HG02852 (cell line): ENCODE results near the gene LRRFIP1.
"Not testable (repeated sequence)": the region's sequence is repeated elsewhere in the genome, so short reads cannot be mapped to it uniquely, and the experiment has no call there.

Experiments
- ATAC-seq: cut with Tn5 transposase; IDR thresholded peaks from one replicate; pipeline ENCODE4 v1.9.1; 2021; ENCODE audit warnings: mild to moderate bottlenecking, moderate library complexity; ENCODE audit not compliant: unreplicated experiment

The LRRFIP1 gene

DNA sequence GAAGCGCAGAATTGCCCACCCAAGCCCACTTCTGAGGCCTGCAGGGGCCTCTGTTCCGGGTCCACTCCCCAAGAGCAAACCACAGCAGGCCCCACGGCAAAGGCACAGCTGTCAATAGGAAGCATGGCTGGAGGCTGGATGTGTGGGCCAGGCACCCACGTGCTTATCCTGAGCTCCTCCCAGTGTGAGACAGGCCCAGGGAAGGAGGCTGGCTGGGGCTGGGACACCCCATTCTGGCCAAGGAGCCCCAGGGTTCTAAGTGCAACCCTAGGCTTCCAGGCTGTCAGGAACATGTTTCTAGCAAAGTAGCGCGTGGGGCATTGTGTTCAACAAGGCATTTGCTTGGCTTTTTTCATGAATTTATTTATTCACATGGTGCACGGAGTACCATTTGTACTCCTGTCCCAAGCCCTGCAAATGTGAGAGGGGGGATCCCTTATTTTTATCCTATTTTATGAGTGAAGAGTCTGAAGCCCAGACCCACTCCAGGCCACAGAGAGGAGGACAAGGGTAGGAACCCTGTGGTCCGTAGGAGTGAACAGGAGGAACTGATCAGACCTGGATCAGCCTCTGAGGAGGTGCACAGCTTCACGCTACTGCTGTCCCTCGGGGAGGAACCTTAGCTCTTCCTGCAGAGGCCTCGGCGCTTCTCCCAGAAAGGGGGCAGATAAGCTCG, 30.7 kb upstream of the LRRFIP1 start:
- ATAC-seq: no peak

DNA sequence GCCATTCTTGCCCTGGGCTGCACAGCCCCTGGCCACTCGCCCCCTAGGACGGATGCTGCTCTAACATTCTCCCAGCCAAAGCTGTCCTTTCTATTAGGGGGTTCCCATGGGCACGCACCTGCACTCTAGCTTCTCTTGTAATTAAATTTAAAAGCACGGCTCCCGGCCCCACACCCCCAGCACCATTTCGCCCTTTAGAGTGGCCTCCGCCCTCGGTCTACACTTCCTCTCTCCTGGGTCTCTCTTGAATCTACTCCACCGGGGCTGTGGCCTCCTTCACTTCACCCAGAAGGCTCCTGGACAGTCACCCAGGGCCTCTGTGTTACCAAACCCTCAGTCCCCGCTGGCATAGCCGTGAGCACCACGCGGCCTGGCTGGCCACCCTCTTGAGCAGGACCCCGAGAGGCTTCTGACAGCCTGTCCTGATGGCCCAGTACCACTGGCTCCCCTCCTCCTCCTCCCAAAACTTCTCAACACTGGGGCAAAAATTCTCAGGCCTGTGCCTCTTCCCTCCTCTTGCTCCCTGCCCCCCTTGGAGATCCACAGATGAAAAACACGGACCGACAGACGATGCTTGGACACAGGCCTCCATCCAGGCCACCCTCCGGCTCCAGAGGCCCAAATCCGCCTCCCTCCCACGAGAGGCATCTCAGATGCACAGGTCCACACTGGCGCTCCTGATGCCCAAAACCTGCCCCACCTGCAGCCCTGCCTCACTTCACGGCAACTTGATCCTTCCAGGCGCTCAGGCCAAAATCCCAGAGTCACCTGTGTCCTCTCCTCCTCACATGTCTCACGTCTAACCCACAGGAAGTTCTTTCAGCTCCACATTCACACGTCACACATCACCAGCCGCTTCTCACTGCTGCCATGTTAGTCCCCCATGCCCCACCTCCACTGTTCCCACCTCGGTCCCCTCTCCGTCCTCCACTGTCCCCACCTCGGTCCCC, 29.9 kb upstream of the LRRFIP1 start:
- no peak for ATAC-seq

DNA sequence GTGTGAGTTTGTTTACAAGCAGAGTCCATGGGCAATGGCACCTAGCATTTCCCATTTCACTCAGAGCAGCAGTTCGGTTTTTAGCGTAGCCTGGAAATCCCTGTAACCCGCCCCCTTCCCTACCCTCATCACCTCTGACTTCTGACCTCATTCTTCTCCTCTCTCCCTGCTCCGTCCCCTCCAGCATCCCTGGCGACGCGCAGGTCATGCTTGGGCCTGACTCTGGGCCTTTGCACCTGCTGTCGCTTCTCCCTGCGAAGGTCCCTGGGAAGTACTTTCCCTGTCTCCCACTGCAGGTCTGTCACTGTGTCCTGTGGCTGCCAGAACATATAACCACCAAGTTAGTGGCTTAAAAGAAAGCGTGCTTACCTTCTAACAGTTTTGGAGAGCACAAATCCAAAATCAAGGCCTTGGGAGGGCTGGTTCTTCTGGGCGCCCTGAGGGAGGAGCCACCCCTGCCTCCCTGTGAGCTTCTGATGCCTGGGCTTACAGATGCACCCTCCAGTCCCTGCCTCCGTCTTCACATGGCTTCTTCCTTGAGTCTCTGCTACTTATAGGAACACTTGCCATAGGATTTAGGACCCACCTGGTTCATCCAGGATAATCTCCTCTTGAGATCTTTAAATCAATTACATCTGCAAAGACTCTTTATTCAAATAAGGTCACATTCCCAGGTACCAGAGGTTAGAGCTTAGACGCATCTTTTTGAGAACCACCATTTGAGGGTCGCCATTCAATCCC, 28.7 kb upstream of the LRRFIP1 start:
- ATAC-seq: no peak

DNA sequence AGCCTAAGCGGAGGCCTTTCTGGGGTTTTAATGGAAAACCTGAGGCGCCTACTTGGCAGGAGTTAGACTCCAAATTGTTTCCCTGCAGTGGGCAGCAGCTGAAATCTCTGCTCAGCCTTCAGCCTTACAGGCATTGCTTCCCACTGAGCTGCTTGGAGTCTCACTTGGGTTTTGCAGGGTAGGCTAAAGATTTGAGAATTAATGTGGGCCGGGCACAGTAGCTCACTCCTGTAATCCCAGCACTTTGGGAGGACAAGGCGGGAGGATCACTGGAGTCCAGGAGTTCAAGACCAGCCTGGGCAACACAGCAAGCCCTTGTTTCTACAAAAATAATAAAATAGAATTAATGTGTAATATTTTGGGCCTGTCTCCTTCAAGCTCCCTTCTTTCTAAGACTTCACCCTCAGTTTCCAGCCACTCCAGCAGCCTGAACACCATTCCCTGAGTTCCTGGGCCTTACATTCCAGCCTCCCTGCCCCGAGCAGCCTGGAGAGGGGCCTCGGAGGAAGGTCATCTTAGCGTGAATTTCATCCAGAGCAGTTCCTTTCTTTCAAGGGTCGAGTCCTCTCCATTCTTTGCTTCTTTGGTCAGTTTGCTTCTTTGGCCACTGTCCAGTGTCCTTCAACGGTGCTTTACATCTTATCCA, 27.8 kb upstream of the LRRFIP1 start:
- ATAC-seq: no peak

DNA sequence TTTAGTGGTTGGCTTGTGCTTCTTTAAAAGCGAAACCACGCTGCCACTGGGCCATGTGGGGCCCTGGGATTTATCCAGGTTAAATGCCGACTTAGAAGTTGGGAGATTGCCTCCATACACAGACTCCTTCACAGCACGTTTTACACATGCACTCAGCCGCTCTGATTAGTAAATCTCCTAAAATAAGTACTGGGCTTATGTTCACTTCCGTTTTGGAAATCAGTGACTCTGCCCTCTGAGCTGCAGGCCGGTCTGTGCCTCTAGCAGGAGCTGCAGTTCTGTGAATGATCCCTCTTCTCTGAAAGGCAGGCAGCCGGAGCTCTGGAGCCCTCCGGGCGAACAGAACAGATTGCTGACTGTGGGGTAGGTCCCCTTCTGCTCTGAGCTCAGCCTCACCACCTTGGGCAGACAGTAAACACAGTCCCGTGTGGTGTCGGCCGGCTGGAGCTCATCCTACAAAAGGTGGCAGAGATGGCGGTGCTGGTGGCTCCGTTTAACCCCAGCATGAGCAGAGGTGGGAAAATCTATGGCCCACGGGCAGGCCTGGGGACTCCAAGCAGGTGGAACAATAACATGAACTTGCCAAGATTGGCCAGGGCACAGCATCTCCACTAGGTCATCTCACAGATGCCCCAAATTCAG, 27.1 kb upstream of the LRRFIP1 start:
- ATAC-seq: no peak

DNA sequence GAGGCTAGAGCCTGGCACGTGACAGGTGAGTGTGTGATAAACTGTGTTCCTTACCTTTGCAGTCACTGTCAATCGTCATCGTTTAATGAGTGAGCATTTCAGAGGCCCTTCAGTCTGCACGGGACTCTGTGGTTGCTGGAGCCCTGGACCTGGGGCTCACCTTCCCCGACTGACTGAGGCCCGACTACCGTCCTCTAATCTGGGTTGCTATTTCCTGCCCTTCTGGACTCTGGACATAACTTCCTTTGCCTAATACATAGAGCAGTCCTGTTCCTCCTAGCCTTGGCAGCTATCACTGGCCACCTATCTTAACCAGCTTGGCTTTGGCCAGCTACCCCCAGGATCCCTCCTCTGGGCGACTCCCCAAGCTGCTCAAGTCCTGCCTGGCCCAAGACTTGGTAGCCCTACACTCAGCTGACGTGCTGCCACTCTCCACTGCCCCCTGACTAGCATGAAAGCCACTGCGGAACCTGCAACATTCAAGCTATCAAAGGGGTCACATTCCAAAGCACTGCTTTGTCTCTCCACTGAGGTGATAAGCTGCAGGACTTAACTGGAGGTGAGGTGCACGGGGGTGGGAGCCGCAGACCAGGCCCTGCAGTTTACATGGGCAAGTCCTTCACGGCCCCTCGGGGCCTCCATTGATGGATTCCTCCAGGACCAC, 25.8 kb upstream of the LRRFIP1 start:
- ATAC-seq: no peak

DNA sequence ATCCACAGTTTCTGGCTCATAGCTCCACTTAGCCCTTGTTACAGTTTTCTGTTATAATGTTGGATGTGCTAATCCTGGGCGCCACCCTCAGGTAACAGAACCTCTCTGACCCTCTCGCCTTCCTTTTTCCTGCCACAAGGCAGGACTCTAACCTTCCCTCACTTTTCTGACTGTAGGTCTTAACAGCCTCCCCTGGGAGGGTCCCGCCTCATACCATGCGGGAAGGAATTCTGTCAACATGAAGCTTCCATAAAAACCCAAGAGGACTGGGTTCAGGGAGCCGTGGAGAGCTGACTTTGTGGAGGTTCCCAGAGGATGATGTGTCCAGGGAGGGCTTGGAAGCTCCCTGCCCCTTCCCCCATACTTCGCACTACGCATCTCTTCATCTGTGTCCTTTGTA, 25.0 kb upstream of the LRRFIP1 start:
- ATAC-seq: no peak

DNA sequence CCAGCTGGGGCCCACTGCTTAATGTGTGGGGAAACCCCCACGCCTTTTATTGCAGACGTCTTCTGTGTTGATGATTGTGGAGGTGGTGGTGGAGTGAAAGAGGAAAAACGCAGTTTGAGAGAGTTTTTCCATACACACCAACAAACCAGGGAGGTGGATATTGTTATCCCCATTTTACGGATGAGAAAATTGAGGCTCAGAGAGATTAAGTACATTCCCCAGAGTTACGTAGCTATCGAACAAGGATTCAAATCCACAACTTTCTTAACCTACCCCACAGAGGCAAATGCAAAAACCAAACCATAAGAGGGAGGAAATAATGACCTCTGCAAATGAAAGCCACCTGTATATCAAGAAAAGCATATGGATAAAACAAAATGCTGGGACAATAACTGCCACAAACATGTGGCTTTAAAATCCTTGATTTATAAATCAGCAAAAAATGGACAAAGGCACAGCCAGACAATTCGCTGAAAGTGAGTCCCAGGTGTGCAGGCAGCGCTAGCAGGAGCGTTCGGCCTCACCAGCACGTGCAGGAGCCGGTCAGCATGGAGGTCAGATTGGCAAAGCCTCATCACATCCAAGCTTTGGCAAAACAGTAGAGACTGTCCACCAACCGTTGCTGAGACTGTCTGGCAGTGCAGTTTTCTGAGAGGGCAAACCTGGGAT, 24.2 kb upstream of the LRRFIP1 start:
- no peak for ATAC-seq

DNA sequence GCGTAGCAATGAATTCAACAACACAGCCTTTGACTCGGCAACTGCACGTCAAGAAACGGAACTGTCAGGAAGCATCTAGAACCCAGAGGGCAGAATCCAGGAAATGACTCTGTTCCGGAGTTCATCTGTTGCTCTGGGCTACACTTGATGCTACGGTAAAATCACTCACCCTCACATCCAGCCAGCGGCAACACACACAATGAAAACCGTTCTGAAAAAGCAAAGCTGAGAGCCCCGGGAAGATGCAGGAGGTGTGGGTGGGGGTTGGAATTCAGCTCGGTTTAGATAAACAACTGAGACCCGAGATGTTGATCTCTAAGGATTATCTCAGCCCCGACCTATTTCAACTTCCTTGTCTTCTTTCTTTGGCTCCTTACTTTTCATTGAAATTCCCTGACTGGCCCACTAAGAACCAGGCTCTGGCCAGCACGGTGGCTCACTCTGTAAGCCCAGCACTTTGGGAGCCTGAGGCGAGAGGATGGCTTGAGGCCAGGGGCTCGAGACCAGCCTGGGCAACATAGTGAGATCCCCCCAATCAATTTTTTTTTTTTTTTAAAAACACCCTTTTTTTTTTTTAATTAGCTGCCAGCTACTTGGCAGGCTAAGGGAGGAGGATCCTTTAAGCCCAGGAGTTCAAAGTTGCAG, 23.5 kb upstream of the LRRFIP1 start:
- ATAC-seq: no peak

DNA sequence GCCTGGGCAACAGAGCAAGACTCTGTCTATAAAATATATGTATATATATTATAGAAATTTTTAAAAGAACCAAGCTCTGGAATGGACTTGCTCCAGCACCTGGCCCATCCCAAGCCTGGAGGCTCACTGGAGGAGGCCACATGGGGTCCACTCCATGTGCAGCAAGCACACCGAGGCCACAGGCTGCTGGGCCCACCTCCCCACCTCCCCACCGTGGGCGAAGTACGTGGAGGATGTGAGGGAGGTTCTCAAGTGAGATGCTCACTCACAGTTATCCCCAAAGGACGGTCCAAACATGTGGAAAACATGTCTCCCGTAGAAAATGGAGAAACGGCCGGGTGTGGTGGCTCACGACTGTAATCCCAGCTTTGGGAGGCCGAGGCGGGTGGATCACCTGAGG, 23.0 kb upstream of the LRRFIP1 start:
- ATAC-seq: no peak

DNA sequence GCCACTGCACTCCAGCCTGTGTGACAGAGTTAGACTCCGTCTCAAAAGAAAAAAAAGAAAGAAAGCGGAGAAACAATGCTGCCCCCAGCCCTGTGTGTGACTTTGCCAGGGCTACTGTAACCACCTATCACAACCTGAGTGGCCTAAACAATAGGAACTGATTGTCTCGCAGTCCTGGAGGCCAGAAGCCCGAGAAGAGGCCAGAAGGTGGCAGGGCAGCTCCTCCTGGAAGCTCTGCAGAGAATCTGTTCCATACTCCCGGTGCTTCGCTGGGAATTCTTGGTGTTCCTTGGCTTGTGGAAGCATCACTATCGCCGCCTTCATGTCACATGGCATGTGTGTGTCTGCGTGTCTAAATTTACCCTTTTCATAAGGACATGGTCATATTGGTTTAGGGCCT, 22.4 kb upstream of the LRRFIP1 start:
- ATAC-seq: no peak

DNA sequence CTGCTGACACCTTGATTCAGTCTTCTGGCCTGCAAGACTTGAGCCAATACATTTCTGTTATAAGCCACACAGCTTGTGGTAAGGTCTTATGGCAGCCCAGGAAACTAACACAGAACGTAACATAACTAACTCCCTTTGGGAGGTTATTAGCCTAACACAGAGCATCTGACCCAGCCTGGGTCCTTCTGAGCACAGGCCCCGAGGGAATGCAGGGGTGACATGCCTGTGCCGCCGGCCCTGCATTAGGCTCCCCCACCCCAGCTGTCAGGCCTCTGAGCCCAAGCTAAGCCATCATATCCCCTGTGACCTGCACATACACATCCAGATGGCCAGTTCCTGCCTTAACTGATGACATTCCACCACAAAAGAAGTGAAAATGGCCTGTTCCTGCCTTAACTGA, 20.9 kb upstream of the LRRFIP1 start:
- not testable (repeated sequence) for ATAC-seq

DNA sequence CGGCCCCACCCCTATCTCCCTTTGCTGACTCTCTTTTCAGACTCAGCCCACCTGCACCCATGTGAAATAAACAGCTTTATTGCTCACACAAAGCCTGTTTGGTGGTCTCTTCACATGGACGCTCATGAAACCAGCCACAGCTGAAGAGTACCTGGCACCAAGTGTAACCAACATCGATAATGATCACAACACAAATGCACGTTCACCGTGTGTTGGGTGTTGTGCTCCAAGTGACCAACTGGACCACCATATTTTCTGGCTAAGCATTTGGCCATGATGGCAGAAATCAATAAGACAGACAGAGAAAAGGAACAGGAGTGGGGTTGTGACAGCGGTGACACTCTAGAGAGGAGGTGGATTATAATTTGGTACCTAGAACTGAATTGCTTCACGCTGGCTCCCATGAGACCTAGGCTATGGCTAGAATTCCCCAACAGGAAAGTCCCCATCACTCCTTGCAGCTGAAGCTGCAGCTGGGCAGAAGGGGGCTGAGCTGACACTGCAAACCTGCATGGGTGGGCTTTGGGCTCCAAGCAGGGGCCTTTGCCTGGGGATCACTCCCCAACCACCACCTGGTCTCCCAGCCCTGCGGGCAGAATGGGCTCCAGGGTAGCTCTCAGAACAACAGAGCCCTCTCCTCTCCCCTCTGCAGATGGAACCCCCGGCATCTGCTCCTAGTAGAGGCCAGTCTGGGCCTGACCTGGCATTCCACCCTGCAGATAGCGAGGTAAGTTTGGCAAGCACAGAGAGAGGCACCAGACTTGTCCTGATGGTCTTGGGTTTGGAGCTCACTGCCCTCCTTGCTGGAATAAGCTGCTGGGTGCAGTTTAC, 14.6 kb upstream of the LRRFIP1 start:
- no peak for ATAC-seq

DNA sequence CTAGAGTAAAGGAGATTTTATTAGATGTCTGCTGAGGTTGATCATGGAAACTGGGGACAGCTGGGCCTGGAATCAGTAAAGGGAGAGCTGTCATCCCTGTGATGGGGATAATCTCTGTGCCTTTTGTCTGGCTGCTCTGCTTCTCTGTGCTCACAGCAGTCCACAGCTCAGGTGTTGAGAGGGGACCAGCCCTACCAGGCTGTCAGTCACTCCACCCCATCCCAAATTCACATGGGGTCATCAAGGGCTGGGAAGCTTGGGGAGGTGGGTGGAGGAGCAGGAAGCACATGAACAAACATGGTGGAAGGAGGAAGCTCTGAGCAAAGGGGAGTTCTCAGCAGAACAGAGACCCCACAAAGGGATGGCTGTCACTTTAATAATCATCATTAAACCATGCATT, 13.7 kb upstream of the LRRFIP1 start:
- no peak for ATAC-seq

DNA sequence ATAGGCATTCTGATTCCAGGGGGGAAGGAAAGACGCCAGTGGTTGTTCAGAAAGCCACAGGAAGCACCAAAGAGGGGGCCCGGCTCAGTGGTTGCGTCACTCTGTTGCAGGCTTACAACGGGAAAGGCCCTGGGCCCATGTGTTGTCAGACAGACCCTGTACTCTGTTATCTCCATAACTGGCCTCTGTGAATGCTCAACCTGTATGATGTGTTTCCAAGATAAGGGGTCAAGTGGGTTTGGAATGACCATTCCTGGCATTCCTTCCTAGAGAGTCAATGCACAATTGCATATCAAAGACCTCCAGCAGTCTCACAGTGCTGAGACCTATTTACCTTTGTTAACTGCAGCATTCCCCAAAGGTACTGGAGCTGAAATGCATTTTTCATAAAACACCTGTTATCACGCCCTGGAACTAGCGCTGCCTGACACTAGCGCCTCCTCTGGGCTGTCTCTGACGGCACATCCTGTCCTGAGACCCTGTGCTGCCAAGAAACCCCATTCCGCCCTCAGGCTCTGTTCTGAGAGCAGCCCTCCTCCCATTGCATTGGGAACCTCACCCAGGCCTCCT, 13.2 kb upstream of the LRRFIP1 start:
- no peak for ATAC-seq

DNA sequence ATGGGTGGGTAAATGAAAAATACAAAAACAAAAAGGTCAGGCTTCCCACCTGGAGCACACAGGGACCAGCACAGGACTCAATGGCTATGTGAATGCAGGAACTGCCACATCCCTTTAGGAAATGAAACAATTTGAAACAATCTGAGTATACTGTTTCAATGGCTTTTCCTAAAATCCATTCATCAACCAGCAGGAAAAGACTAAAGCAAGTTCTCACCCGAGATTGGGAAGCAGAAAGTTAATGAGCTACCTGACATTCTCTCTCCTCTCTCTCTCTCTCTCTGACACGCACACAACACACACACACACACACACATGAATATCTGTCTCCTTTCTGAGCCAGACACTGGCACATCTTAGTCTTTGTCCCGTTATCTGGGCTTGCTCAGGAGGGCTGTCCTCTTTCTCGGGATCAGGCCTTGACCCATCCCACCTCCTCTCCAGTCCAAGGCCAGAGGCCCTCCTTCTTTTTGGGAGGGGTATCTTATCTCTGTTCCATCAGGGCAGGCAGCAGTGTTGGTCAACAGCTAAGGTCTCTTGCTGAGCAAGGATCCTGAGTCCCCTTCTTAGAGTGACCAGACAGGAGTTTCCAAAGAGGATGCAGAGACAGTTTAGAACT, 11.6 kb upstream of the LRRFIP1 start:
- ATAC-seq: no peak

DNA sequence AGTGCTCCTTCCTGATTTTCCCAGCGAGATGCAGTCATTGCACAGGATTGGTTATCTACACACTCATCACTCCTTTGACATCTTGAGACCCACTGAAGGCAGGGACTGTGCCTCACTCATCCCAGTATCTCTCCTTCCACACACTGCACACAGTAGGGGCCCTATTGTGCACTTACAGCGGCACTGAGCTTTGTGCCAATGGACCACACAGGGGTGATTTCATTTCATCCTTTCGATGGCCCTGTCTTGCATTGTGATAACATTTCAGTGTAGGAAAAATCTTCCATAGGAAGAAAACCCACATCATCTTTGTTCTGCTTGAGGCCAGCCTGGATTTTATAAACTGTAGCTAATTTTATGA, 11.0 kb upstream of the LRRFIP1 start:
- no peak for ATAC-seq
